Keratinocyte (primary cell): ENCODE results near the gene SERGEF. TPM values are rescaled to one million over a fixed set of nuclear protein-coding genes. Genes with fewer than 3 reads are reported as not detected.

Experiments used
- DNase-seq: peaks from one replicate; pipeline ENCODE4 v3.0.0-alpha.2; 2011; ENCODE audit warnings: low read depth, missing footprints, low spot score
- FAIRE-seq: peaks from 2 replicates; lab custom pipeline; 2011; peaks lifted over from hg19 to GRCh38; lab: Jason Lieb, UNC
- H2AFZ ChIP-seq: 2 replicates; pipeline ENCODE4 v1.6.0; 2012; ENCODE audit warnings: low read length, control low read depth, inconsistent platforms; ENCODE audit not compliant: control insufficient read depth
- H3K27ac ChIP-seq: 2 replicates; pipeline ENCODE4 v1.5.1; 2011; ENCODE audit warnings: low read length; ENCODE audit not compliant: control insufficient read depth, insufficient read depth
- H3K27me3 ChIP-seq: 3 replicates; pipeline ENCODE4 v1.6.0; 2011; ENCODE audit warnings: low read length; ENCODE audit not compliant: control insufficient read depth, insufficient read depth; ENCODE audit errors: extremely low read depth
- H3K36me3 ChIP-seq, 2 experiments: 2 replicates in 1 of 2; 3 replicates in 1 of 2; pipeline ENCODE4 v1.5.1; 2011; ENCODE audit warnings: low read length in 2 of 2, mild to moderate bottlenecking in 1 of 2; ENCODE audit not compliant: control insufficient read depth in 2 of 2, insufficient read depth in 2 of 2; ENCODE audit errors: extremely low read depth in 1 of 2
- H3K4me1 ChIP-seq: 3 replicates; pipeline ENCODE4 v1.5.1; 2011; ENCODE audit warnings: low read length; ENCODE audit not compliant: control insufficient read depth, insufficient read depth; ENCODE audit errors: extremely low read depth
- H3K4me2 ChIP-seq: 3 replicates; pipeline ENCODE4 v1.6.0; 2011; ENCODE audit warnings: low read depth, low read length; ENCODE audit not compliant: control insufficient read depth, insufficient read depth; ENCODE audit errors: extremely low read depth
- H3K4me3 ChIP-seq, 3 experiments: fragments of 200-600 bp in 1 of 3; sonication (generic) in 1 of 3; 2 replicates in 2 of 3; 3 replicates in 1 of 3; pipeline ENCODE4 v1.5.1; 2011 to 2016; ENCODE audit warnings: low read length in 3 of 3, mild to moderate bottlenecking in 3 of 3, control low read depth in 2 of 3, inconsistent platforms in 1 of 3, low read depth in 1 of 3, mixed read lengths in 1 of 3, mixed run types in 1 of 3, moderate library complexity in 1 of 3; ENCODE audit not compliant: control insufficient read depth in 2 of 3, insufficient read depth in 2 of 3; ENCODE audit errors: extremely low read depth in 1 of 3
- H3K79me2 ChIP-seq: 2 replicates; pipeline ENCODE4 v1.6.0; 2012; ENCODE audit warnings: low read length; ENCODE audit not compliant: control insufficient read depth, insufficient read depth
- H3K9ac ChIP-seq: 3 replicates; pipeline ENCODE4 v1.6.0; 2011; ENCODE audit warnings: low read length; ENCODE audit not compliant: control insufficient read depth, insufficient read depth; ENCODE audit errors: extremely low read depth
- H3K9me1 ChIP-seq: 3 replicates; pipeline ENCODE4 v1.6.0; 2011; ENCODE audit warnings: low read length; ENCODE audit not compliant: control insufficient read depth, insufficient read depth; ENCODE audit errors: extremely low read depth
- H3K9me3 ChIP-seq: 2 replicates; pipeline ENCODE4 v1.5.1; 2012; ENCODE audit warnings: low read depth, low read length; ENCODE audit not compliant: control insufficient read depth
- H4K20me1 ChIP-seq: 3 replicates; pipeline ENCODE4 v1.6.0; 2011; ENCODE audit warnings: low read length; ENCODE audit not compliant: control insufficient read depth, insufficient read depth; ENCODE audit errors: extremely low read depth
- EZH2 ChIP-seq: IDR thresholded peaks from one replicate; pipeline ENCODE4 v1.6.1; 2012; ENCODE audit warnings: inconsistent platforms, mild to moderate bottlenecking, low read length, moderate library complexity
- dilution Hi-C: fragments of 300-500 bp; cut with MboI; formaldehyde crosslinking; loops from one replicate; pipeline ENCODE4 v1.7.0; 2020; ENCODE audit warnings: low sequenced_read_pairs; ENCODE audit not compliant: extremely low pct_ligation_motif_present
- polyA plus RNA-seq, 5 experiments: library from polyadenylated mRNA; depleted of rRNA in 3 of 5; stranded (reverse) in 3 of 5; stranded (forward) in 1 of 5; unstranded in 1 of 5; fragments of >200 nt; gene quantifications; 1 replicate in 1 of 5; 2 replicates in 3 of 5; 3 replicates in 1 of 5; pipeline versions ENCODE4 v1.2.1 to v1.2.3, GENCODE V29; 2011 to 2012; ENCODE audit warnings: missing spikeins in 2 of 5, low read depth in 1 of 5, low replicate concordance in 1 of 5
- TF ChIP-seq, protein P1 (sequence below), 3 experiments: IDR thresholded peaks in 1 of 3; conservative IDR thresholded peaks in 1 of 3; optimal IDR thresholded peaks in 1 of 3; 2 replicates in 2 of 3; 3 replicates in 1 of 3; pipeline versions ENCODE3 to v1.5.1; 2011; ENCODE audit warnings: low read length in 3 of 3, mild to moderate bottlenecking in 3 of 3, moderate library complexity in 2 of 3, control low read depth in 1 of 3, inconsistent platforms in 1 of 3; ENCODE audit not compliant: insufficient read depth in 2 of 3; ENCODE audit errors: extremely low read depth in 1 of 3

SERGEF gene
- polyA plus RNA-seq, 1 donor (not counting 4 experiments of a cell fraction or from before 2014, with no cell fraction given) = 15.6 TPM

DNA sequence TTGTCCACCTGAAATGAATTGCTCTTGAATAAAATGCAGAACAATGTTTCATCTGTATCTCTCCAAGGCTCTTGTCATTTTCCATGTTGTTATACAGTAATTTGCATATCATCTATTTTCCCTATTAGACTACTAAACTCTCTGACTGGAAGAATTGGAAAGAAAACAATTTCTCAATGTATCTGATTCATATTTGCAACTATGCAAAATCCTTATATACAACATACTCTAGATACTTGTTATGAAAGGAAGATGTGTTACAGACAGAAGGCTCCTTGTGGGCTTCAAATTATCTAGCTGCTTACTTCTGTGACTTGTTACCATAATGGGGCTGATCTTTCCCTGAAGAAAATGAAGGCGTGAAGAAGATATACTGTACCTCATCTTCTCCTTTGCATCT, 9.6 kb upstream of the SERGEF start:
- Histone ChIP-seq H4K20me1 (no peaks in the 10 kb centered on the region), H3K36me3 (no peaks in the 10 kb centered on the region), H3K9ac (no peak overlapping the region), H3K4me3 (no peak overlapping the region), H3K27me3 (no peaks in the 10 kb centered on the region), H3K4me2 (no peak overlapping the region), H3K9me3 (no peaks in the 10 kb centered on the region), H3K4me1 (no peaks in the 10 kb centered on the region), H2AFZ (no peak overlapping the region), H3K79me2 (no peaks in the 10 kb centered on the region), H3K27ac (no peak overlapping the region), H3K9me1 (no peaks in the 10 kb centered on the region)
- TF ChIP-seq, protein P1, sequence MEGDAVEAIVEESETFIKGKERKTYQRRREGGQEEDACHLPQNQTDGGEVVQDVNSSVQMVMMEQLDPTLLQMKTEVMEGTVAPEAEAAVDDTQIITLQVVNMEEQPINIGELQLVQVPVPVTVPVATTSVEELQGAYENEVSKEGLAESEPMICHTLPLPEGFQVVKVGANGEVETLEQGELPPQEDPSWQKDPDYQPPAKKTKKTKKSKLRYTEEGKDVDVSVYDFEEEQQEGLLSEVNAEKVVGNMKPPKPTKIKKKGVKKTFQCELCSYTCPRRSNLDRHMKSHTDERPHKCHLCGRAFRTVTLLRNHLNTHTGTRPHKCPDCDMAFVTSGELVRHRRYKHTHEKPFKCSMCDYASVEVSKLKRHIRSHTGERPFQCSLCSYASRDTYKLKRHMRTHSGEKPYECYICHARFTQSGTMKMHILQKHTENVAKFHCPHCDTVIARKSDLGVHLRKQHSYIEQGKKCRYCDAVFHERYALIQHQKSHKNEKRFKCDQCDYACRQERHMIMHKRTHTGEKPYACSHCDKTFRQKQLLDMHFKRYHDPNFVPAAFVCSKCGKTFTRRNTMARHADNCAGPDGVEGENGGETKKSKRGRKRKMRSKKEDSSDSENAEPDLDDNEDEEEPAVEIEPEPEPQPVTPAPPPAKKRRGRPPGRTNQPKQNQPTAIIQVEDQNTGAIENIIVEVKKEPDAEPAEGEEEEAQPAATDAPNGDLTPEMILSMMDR (optimal IDR thresholded peaks at IDR 0.05 in 1 of 3, IDR thresholded peaks at IDR 0.05 in 1 of 3, conservative IDR thresholded peaks at IDR 0.05 in 1 of 3; ENCODE audit: extremely low read depth in 1 of 3, insufficient read depth in 2 of 3, low read length in 3 of 3) = no peak
- no peak for TF ChIP-seq EZH2
- no peak for DNase-seq
- FAIRE-seq = no peak
- dilution Hi-C loops = no loop called here

DNA sequence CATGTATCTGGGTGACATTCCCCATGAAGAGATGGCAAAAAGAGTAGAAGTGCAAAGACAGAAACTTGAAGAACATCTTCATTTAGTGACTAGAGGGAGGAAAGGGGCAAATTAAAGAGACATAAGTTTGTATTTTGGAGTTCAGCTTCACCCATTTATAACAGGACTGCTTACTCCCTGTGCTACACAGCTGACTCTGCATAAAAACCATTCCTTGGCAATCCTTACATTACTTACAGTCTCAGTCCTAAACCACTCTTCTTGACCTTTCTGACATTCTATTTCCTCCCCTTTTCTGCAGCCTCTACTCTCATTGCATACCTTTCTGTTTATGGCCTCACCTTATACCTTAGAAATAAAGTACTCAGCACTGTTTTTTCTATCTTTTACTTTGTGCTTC, 6.8 kb upstream of the SERGEF start:
- no peaks in the 10 kb centered on the region for H3K9me1 ChIP-seq
- no peaks in the 10 kb centered on the region for H3K4me1 ChIP-seq
- TF ChIP-seq EZH2 = no peak
- TF ChIP-seq, protein P1 (optimal IDR thresholded peaks at IDR 0.05 in 1 of 3, IDR thresholded peaks at IDR 0.05 in 1 of 3, conservative IDR thresholded peaks at IDR 0.05 in 1 of 3; ENCODE audit: extremely low read depth in 1 of 3, insufficient read depth in 2 of 3, low read length in 3 of 3) = no peak
- H2AFZ ChIP-seq = no peak overlapping the region
- FAIRE-seq (no peak), DNase-seq (no peak)
- H3K27ac ChIP-seq = no peak overlapping the region
- H3K27me3 ChIP-seq = no peaks in the 10 kb centered on the region
- no peaks in the 10 kb centered on the region for H4K20me1 ChIP-seq
- H3K9ac ChIP-seq = no peak overlapping the region
- no peak overlapping the region for H3K4me3 ChIP-seq
- no peaks in the 10 kb centered on the region for H3K36me3 ChIP-seq
- H3K79me2 ChIP-seq = no peaks in the 10 kb centered on the region
- H3K4me2 ChIP-seq = no peak overlapping the region
- dilution Hi-C loops = no loop called here
- H3K9me3 ChIP-seq = no peaks in the 10 kb centered on the region
